Measurements from ENCODE around the gene TTF2. TPM values are rescaled to one million over a fixed set of nuclear protein-coding genes. Genes with fewer than 3 reads are reported as not detected.

The TTF2 gene
- 13.7 TPM for polyA plus RNA-seq (2013, experiment 1 of 2; ENCODE audit: insufficient read length)
- polyA plus RNA-seq (2013, experiment 2 of 2; ENCODE audit: insufficient read length): 18.0 TPM

DNA sequence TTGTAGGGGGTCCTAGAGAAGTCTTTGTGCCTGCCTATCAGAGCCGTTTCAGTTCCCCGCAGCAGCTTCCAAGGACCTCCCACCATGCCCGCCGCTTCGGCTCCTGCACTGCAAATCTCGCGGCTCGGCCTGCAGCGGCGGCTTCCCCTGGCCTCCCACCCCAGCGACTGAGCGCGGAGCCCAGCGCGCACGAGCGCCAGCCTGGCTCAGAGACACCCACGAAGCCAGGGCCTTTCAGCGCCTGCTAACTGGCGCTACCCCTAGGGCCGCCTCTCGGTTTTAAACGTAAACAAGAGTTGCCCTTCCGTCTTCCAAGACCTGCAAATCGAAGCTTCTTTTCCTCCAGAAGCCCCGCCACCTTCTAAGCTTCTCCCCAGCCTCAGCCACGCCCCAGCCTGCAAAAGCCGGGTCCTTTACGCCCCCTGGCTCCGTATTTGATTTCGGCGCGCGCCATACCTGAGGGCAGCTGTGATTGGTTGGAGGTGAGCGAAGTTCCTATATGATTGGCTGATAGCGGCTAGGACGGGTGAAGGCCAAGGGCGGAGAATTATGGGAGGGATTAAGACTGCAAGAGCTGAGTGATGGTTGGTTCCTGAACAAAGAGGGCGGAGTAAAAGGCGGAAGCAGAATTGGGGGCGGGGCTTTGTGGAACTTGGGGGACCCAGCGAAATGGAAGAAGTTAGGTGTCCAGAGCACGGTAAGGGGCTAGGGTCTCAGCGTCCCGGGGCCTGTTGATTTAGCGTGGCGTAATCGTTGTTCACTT is at the start of gene TTF2:
TTF2 (plus strand) TSS at position 649 of the 763 bp plus-strand sequence; CDS start at position 670, 21 bp downstream.
- DNase-seq: peak; percentile 98

GRCh38 chr1:117011334-117011733 is 48.8 kb upstream of the TTF2 start:
- no peak for DNase-seq

GRCh38 chr1:117013309-117013858 is 46.7 kb upstream of the TTF2 start:
- DNase-seq: no peak

GRCh38 chr1:117014209-117014608 is 45.9 kb upstream of the TTF2 start:
- no peak for DNase-seq

- DNase-seq: no peak
Observed at GRCh38 chr1:117015724-117016123, 44.4 kb upstream of the TTF2 start.

DNA sequence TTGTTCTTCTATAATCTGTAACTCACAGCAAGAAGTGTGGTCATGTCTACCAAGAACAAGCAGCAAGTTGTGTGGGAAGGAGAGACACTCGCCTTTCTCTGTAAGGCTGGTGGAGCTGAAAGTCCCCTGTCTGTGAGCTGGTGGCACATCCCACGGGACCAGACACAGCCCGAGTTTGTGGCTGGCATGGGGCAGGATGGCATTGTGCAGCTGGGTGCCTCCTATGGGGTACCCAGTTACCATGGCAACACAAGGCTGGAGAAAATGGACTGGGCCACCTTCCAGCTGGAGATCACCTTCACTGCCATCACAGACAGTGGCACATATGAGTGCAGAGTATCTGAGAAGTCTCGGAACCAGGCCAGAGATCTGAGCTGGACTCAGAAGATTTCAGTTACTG is 43.1 kb upstream of the TTF2 start:
- no peak for DNase-seq

GRCh38 chr1:117017648-117018047 is 42.5 kb upstream of the TTF2 start:
- no peak for DNase-seq

GRCh38 chr1:117020526-117021156 is 39.5 kb upstream of the TTF2 start:
- DNase-seq: no peak

GRCh38 chr1:117022114-117022513 is 38.0 kb upstream of the TTF2 start:
- no peak for DNase-seq

- no peak for DNase-seq
Observed at GRCh38 chr1:117025568-117025967, 34.6 kb upstream of the TTF2 start.

GRCh38 chr1:117026361-117026760 is 33.8 kb upstream of the TTF2 start:
- DNase-seq: peak; percentile 38

GRCh38 chr1:117029685-117030084 is 30.4 kb upstream of the TTF2 start:
- no peak for DNase-seq

- no peak for DNase-seq
Observed at GRCh38 chr1:117030271-117030877, 29.8 kb upstream of the TTF2 start.

DNA sequence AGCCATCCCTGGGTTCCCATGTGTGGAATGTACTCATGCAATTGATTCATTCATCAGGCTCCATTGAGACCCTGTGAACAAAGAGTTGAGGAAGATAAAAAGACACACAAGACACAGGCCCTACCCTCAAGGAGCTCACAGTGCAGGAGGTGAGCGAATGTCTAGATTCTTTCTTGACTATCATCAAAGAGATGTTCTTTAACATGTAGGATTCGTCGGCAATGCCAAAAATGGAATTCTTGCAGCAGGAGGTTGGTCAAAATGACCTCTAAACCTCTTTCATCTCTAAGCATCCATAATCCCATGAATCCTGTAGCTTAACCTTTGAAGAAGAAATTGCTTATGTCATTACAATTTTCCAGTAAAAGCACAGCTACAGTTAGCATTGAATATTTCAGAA is 27.9 kb upstream of the TTF2 start:
- no peak for DNase-seq

- no peak for DNase-seq
Observed at GRCh38 chr1:117032681-117033539, 27.2 kb upstream of the TTF2 start.

GRCh38 chr1:117033772-117034171 is 26.4 kb upstream of the TTF2 start:
- DNase-seq: no peak

- DNase-seq: no peak
Observed at GRCh38 chr1:117034791-117035290, 25.3 kb upstream of the TTF2 start.

GRCh38 chr1:117036018-117036461 is 24.1 kb upstream of the TTF2 start:
- DNase-seq: no peak

DNA sequence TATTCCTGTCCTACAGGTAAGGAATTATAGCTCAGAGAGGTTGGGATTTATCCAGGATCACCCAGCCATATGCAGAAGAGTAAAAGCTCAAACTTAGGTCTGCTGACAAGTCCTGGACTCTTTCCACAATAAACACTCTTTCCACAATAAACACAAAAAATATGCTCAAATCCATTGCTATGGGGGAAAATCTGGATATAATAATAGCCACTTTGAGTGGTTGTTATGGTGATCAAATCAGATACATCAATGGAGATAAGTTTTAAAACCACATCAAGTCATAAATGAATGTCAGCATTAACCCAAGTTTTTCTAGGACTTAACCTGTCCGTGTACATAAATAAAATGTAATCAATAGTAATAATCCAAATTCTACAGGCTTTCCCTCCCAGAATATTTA is 22.3 kb upstream of the TTF2 start:
- no peak for DNase-seq

GRCh38 chr1:117038236-117038635 is 21.9 kb upstream of the TTF2 start:
- no peak for DNase-seq

GRCh38 chr1:117044217-117044616 is 15.9 kb upstream of the TTF2 start:
- DNase-seq: no peak

DNA sequence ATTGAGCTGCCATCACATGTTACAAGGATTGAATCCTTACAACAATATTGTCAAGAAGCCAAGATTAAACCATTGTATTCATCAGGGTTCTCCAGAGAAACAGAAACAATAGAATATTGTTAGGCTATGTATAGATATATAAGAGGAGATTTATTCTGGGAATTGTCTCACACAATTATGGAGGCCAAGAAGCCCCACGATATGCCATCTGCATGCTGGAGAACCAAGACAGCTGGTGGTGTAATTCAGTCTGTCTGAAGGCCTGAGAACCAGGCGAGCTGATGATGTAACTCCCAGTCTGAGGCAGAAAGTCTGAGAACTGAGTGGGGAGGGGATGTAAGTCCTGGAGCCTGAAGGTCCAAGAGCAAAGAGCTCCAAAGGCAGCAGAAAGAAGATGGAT is 14.5 kb upstream of the TTF2 start:
- peak; percentile 55 for DNase-seq

All from fibroblast of skin of scalp (primary cell).